K562 (cell line): Measurements from ENCODE around the gene WDR90. TPM values are rescaled to one million over a fixed set of nuclear protein-coding genes. Genes with fewer than 3 reads are reported as not detected.
A peak's percentile ranks its signal among the peaks of the same experiment; 100 is the strongest.

Experiments used
- ATAC-seq: fragments of 200-7000 bp; cut with Tn5 transposase; 3 replicates; pipeline ENCODE4 v1.9.1; 2020; ENCODE audit warnings: moderate library complexity
- BruUV-seq: library from RNA; stranded (reverse); fragments of 400-500 nt; replicated peaks from 2 replicates; lab custom pipeline; 2021; lab: Mats Ljungman, UMichigan
- CTCF ChIA-PET: fragments of 300-600 bp; formaldehyde crosslinking; extraction: SDS; loops from one replicate; lab custom pipeline; 2021; ENCODE audit warnings: low intra/inter-chr PET ratio; lab: Yijun Ruan, JAX
- POLR2A ChIA-PET: fragments of 300-600, 350-650 bp; sonication (Branson Sonifier 250); formaldehyde crosslinking; extraction: SDS; loops from one replicate; lab custom pipeline; 2021; ENCODE audit warnings: antibody characterized with exemption, inconsistent platforms; lab: Yijun Ruan, JAX
- DNase-seq, 4 experiments: peaks; one replicate each; pipeline versions ENCODE4 v3.0.0 to v3.0.0-alpha.2; 2011 to 2018; ENCODE audit warnings: low spot score in 3 of 4, mixed read lengths in 3 of 4; ENCODE audit errors: extremely low read depth in 1 of 4
- FAIRE-seq: peaks from 2 replicates; lab custom pipeline; 2011; peaks lifted over from hg19 to GRCh38; lab: Jason Lieb, UNC
- H2AFZ ChIP-seq: 2 replicates; pipeline ENCODE4 v1.6.0; 2011; ENCODE audit warnings: low read depth, low read length, control low read depth, inconsistent platforms
- H3K27ac ChIP-seq: fragments of 200-600 bp; 3 replicates; pipeline ENCODE4 v1.8.0; 2011; ENCODE audit warnings: low read depth, mild to moderate bottlenecking, control low read depth, inconsistent platforms, low read length, moderate library complexity, mixed read lengths; ENCODE audit errors: extremely low read depth
- H3K27me3 ChIP-seq, 2 experiments: fragments of 300-600 bp in 1 of 2; 2 replicates in 1 of 2; 3 replicates in 1 of 2; pipeline versions ENCODE4 v1.6.0 to v1.8.0; 2011; ENCODE audit warnings: inconsistent platforms in 2 of 2, low read length in 2 of 2, mild to moderate bottlenecking in 1 of 2, mixed read lengths in 1 of 2, moderate library complexity in 1 of 2; ENCODE audit not compliant: control insufficient read depth in 2 of 2, insufficient read depth in 2 of 2
- H3K36me3 ChIP-seq: fragments of 300-600 bp; 3 replicates; pipeline ENCODE4 v1.8.0; 2011; ENCODE audit warnings: mild to moderate bottlenecking, low read length, inconsistent platforms; ENCODE audit not compliant: control insufficient read depth, insufficient read depth
- H3K4me1 ChIP-seq, 2 experiments: fragments of 200-600 bp in 1 of 2; replicated peaks in 1 of 2; 2 replicates in 1 of 2; 3 replicates in 1 of 2; pipeline versions ENCODE4 v1.5.1 to v1.8.0; 2011; ENCODE audit warnings: inconsistent platforms in 2 of 2, low read length in 2 of 2, mild to moderate bottlenecking in 1 of 2, mixed read lengths in 1 of 2, moderate library complexity in 1 of 2; ENCODE audit not compliant: control insufficient read depth in 2 of 2, insufficient read depth in 2 of 2
- H3K4me2 ChIP-seq: 2 replicates; pipeline ENCODE4 v1.6.1; 2011; ENCODE audit warnings: low read length, control low read depth, inconsistent platforms, mixed read lengths; ENCODE audit not compliant: insufficient read depth
- H3K4me3 ChIP-seq: fragments of 200-600 bp; sonication (generic), shearing (Covaris generic); 2 replicates; pipeline ENCODE4 v1.5.1; 2016; ENCODE audit warnings: control low read depth, inconsistent platforms
- H3K79me2 ChIP-seq: fragments of 200-600 bp; 3 replicates; pipeline ENCODE4 v1.8.0; 2011; ENCODE audit warnings: low read length, inconsistent platforms; ENCODE audit not compliant: control insufficient read depth, insufficient read depth
- H3K9ac ChIP-seq, 2 experiments: 2 replicates each; pipeline versions ENCODE4 v1.6.0 to v1.6.1; 2011; ENCODE audit warnings: low read depth in 2 of 2, low read length in 2 of 2, control low read depth in 1 of 2, inconsistent platforms in 1 of 2, mild to moderate bottlenecking in 1 of 2, mixed read lengths in 1 of 2; ENCODE audit not compliant: insufficient read depth in 1 of 2
- H3K9me1 ChIP-seq: one replicate; pipeline ENCODE4 v1.6.0; 2011; ENCODE audit warnings: inconsistent platforms, mild to moderate bottlenecking, low read length, moderate library complexity; ENCODE audit not compliant: control insufficient read depth, insufficient read depth
- H3K9me3 ChIP-seq: replicated peaks from 2 replicates; pipeline ENCODE4 v1.5.1; 2011; ENCODE audit warnings: low read depth, low read length, inconsistent platforms; ENCODE audit not compliant: control insufficient read depth, insufficient read depth
- H4K20me1 ChIP-seq: replicated peaks from 2 replicates; pipeline ENCODE4 v1.6.1; 2011; ENCODE audit warnings: low read length, inconsistent platforms, mixed read lengths; ENCODE audit not compliant: control insufficient read depth, insufficient read depth
- CBX8 ChIP-seq: fragments of 200-600 bp; sonication (generic); IDR thresholded peaks from 2 replicates; pipeline ENCODE4 v1.6.1; 2012; ENCODE audit warnings: borderline replicate concordance, mixed run types, low read depth, mild to moderate bottlenecking, moderate library complexity, mixed read lengths, low read length, control low read depth, inconsistent platforms; ENCODE audit not compliant: poor library complexity, severe bottlenecking; ENCODE audit errors: extremely low read depth
- ETV1 ChIP-seq: fragments of 450-650 bp; conservative IDR thresholded peaks from 2 replicates; pipeline ENCODE4 v1.6.1; 2016; ENCODE audit warnings: missing genetic modification characterization, control low read depth, low read depth, missing compliant biosample characterization
- HNRNPK ChIP-seq: fragments of 200-400 bp; formaldehyde crosslinking; IDR thresholded peaks from one replicate; pipeline ENCODE4 v1.6.1; 2018; ENCODE audit warnings: mild to moderate bottlenecking, low read depth, low read length; ENCODE audit not compliant: poor library complexity, severe bottlenecking
- LARP7 ChIP-seq: fragments of 450-650 bp; IDR thresholded peaks from 2 replicates; pipeline ENCODE4 v1.6.1; 2016
- MYNN ChIP-seq, 2 experiments: sonication (generic); formaldehyde crosslinking in 1 of 2; IDR thresholded peaks; 2 replicates each; pipeline versions ENCODE4 v1.5.0 to v1.6.1; 2016 to 2020; ENCODE audit warnings: antibody characterized with exemption in 1 of 2, missing genetic modification reagents in 1 of 2
- NFE2 ChIP-seq: IDR thresholded peaks from 2 replicates; pipeline ENCODE4 v1.6.1; 2014; ENCODE audit warnings: antibody characterized with exemption, low read depth
- NR2C2 ChIP-seq, 2 experiments: fragments of 200-800 bp in 1 of 2; sonication (Bioruptor generic) in 1 of 2; sonication (generic) in 1 of 2; formaldehyde crosslinking in 1 of 2; IDR thresholded peaks; 2 replicates each; pipeline versions ENCODE4 v1.6.1 to v1.8.0; 2016 to 2022; ENCODE audit warnings: mild to moderate bottlenecking in 1 of 2, missing compliant biosample characterization in 1 of 2, missing genetic modification characterization in 1 of 2, missing genetic modification reagents in 1 of 2
- RBFOX2 ChIP-seq: fragments of 200-400 bp; formaldehyde crosslinking; IDR thresholded peaks from 2 replicates; pipeline ENCODE4 v1.6.1; 2017; ENCODE audit warnings: low read depth, mild to moderate bottlenecking, low read length, moderate library complexity
- ZBTB11 ChIP-seq, 3 experiments: fragments of 200-800 bp in 1 of 3; fragments of 250-450 bp in 1 of 3; fragments of 450-650 bp in 1 of 3; sonication (Bioruptor Pico) in 1 of 3; sonication (Bioruptor generic) in 1 of 3; formaldehyde crosslinking in 1 of 3; IDR thresholded peaks; 2 replicates each; pipeline versions ENCODE4 v1.6.1 to v1.8.0; 2016 to 2022; ENCODE audit warnings: mild to moderate bottlenecking in 2 of 3, missing genetic modification characterization in 2 of 3, missing compliant biosample characterization in 1 of 3, moderate library complexity in 1 of 3
- ZNF518B ChIP-seq: fragments of 250-450 bp; sonication (Bioruptor Pico); IDR thresholded peaks from 2 replicates; pipeline ENCODE4 v1.5.0; 2021; ENCODE audit warnings: mild to moderate bottlenecking, moderate library complexity
- ZNF766 ChIP-seq: fragments of 200-800 bp; sonication (Bioruptor generic); conservative IDR thresholded peaks from 2 replicates; pipeline ENCODE4 v1.6.1; 2016; ENCODE audit warnings: missing genetic modification characterization, missing compliant biosample characterization
- WGBS: fragments of 100-300 bp; shearing (Covaris generic); methylation state at CpG from one replicate; pipeline ENCODE4 v1.1.6; 2016; ENCODE audit warnings: low coverage, mixed read lengths; ENCODE audit not compliant: insufficient coverage; ENCODE audit errors: missing lambda C conversion rate; 5-methylcytosine and 5-hydroxymethylcytosine counted together
- in situ Hi-C: fragments of 300-500 bp; cut with MboI; formaldehyde crosslinking; loops from 4 replicates; pipeline ENCODE4 v1.15.0; 2018; ENCODE audit warnings: inconsistent platforms, mixed read lengths
- intact Hi-C: fragments of 100-400 bp; cut with micrococcal nuclease; formaldehyde crosslinking; loops from 2 replicates; pipeline ENCODE4 v1.14.2; 2022
- polyA plus RNA-seq, 8 experiments: library from polyadenylated mRNA; depleted of rRNA in 4 of 8; stranded (reverse) in 5 of 8; unstranded in 3 of 8; fragments of >200 nt; fragmentation: Nextera tagmentation in 2 of 8; fragmentation: Illumina TruSeq in 1 of 8; extraction: Ambion mirVana in 2 of 8; extraction: Trizol in 1 of 8; gene quantifications; 2 replicates each; pipeline versions ENCODE4 v1.2.1 to v1.2.3, GENCODE V29; 2011 to 2014; ENCODE audit warnings: inconsistent platforms in 1 of 8, missing spikeins in 1 of 8
- total RNA-seq, 7 experiments: library from RNA; depleted of rRNA in 6 of 7; stranded (reverse); fragments of >200 nt in 6 of 7; fragmentation: Illumina TruSeq in 2 of 7; extraction: Trizol in 2 of 7; gene quantifications; 2 replicates each; pipeline versions ENCODE4 v1.2.1 to v1.2.3, GENCODE V29; 2011 to 2021; ENCODE audit warnings: low replicate concordance in 1 of 7

WDR90 gene
- total and polyA plus RNA-seq, 9 of the 15 experiments (the other 6 are each of a cell fraction or from before 2014, with no cell fraction given) = 0.44 to 12.6 (median 3.3) TPM

DNA sequence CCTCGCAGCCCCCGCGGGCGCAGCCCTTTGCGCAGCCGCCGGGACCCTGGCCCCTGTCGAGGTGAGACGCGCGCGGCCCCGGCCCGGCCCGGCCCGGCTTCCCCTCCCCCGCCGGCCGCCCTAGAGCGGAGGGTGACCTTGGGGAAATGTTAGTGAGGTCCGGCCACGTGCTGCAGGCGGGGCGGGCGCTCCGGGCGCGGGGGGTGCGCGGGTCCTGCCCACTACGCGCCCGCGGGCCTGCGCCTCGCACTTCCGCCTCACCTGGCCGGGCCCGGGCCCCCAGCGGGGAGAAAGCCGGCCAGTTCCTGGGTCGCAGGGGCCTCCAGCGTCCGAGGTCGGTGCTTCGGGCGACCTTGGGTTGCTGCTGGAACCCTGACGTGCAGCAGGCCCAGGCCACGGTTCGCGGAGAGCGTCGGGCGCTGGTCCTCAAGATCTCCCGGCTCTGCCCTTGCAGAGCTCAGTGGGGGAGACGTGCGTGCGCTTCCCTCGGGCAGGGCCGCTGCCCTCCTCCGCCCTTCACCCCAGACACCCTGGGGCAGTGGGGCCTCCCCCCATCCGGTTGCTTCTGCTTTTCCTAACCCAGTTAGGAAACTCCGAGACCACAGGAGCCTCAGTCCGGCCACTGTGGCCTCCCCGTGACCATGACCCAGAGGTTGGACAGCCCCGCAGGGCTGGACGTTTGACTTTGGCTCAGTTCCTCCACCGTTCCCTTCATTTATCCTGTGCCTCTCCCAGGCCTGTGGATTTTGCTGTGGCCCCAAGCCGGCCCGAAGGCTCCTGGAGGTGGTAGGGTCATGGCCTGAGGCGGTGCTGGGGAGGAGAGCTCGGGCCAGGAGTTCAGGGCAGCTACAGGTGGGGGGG is 6.7 kb upstream of the WDR90 start:
- Histone ChIP-seq H3K9me1 (no peaks in the 10 kb centered on the region), H3K9ac (peak overlapping the region; percentile 91 to 99), H3K27me3 (no peaks in the 10 kb centered on the region), H3K4me1 (peaks cover 13 to 84% of the 10 kb centered on the region in 2 experiments; a peak in 4 of 5 replicates), H3K4me2 (peak overlapping the region; percentile 92), H3K79me2 (peaks cover 59% of the 10 kb centered on the region), H4K20me1 (no peaks in the 10 kb centered on the region), H3K4me3 (peak overlapping the region; percentile 89), H3K27ac (peak overlapping the region; percentile 94), H3K36me3 (peaks cover 41% of the 10 kb centered on the region; the same call in 2 of the 3 replicates), H3K9me3 (no peaks in the 10 kb centered on the region), H2AFZ (0 out of 2 replicates have a peak overlapping the region, but pooled peaks have one; percentile 81)
- intact Hi-C loops = no loop called here
- ATAC-seq (peak; percentile 28), FAIRE-seq (peak; percentile 52), DNase-seq (peak; percentile 71 to 82 (median 77))
- POLR2A ChIA-PET = interaction anchor here (0.7 to 2.3 kb wide), 7 partner anchors 9 to 81 kb away, joined by 3 to 13 read pairs (median 4); partner anchors contain the start of gene NHLRC4
- CTCF ChIA-PET = no interaction called here
- in situ Hi-C loops = no loop called here
- WGBS = under 1% methylated on average over 48 of the region's 72 CpGs
- BruUV-seq = no TSS peak
- TF ChIP-seq ZNF766 (0 out of 2 replicates have a peak, but pooled peaks have one; percentile 2), HNRNPK (no peak), ZNF518B (CRISPR knock-in tag) (no peak), ETV1 (peak; percentile 44; the same call in 1 of the 2 replicates), NR2C2 (CRISPR knock-in tag; IDR thresholded peaks at IDR 0.05) (no peak), NR2C2 (tag; IDR thresholded peaks at IDR 0.05) (peak; percentile 86), ZBTB11 (CRISPR knock-in tag; IDR thresholded peaks at IDR 0.05) (peak in 1 of 3 experiments; percentile 60; a peak in 2 of 6 replicates), RBFOX2 (peak; percentile 10), CBX8 (no peak), NFE2 (no peak), MYNN (IDR thresholded peaks at IDR 0.05) (no peak), MYNN (CRISPR knock-in tag; IDR thresholded peaks at IDR 0.05) (no peak), LARP7 (no peak)
